Transverse colon (tissue), 4 donors: ENCODE results near the gene TMEM178B. TPM values are rescaled to one million over a fixed set of nuclear protein-coding genes. Genes with fewer than 3 reads are reported as not detected.
"Not testable (repeated sequence)": the region's sequence is repeated elsewhere in the genome, so short reads cannot be mapped to it uniquely, and the experiment has no call there.

Experiments
- DNase-seq: peaks from one replicate; pipeline ENCODE4 v3.0.0-alpha.2; 2019
- H3K27ac ChIP-seq, 4 donors: fragments of 200-600 bp; sonication (generic); 2 replicates each; pipeline ENCODE4 v1.5.1; 2016 to 2018; ENCODE audit warnings: inconsistent platforms in 4 of 4
- H3K27me3 ChIP-seq: fragments of 200-600 bp; sonication (generic); 2 replicates; pipeline ENCODE4 v1.5.1; 2017; ENCODE audit warnings: inconsistent platforms
- H3K36me3 ChIP-seq, 4 donors: fragments of 200-600 bp; sonication (generic); 2 replicates each; pipeline ENCODE4 v1.5.1; 2017 to 2019; ENCODE audit warnings: inconsistent platforms in 4 of 4
- H3K4me1 ChIP-seq, 4 donors: fragments of 200-600 bp; sonication (generic); 2 replicates each; pipeline ENCODE4 v1.5.1; 2017 to 2020; ENCODE audit warnings: inconsistent platforms in 4 of 4
- H3K4me3 ChIP-seq, 4 donors: fragments of 200-600 bp; sonication (generic); 1 replicate in 1 of 4; 2 replicates in 3 of 4; pipeline versions ENCODE4 v1.5.1 to v1.6.1; 2017 to 2019; ENCODE audit warnings: inconsistent platforms in 4 of 4
- H3K9me3 ChIP-seq, 2 donors: fragments of 200-600 bp; sonication (generic); 2 replicates each; pipeline ENCODE4 v1.5.1; 2017 to 2019; ENCODE audit warnings: inconsistent platforms in 2 of 2
- EP300 ChIP-seq: sonication (generic); formaldehyde crosslinking; IDR thresholded peaks from one replicate; pipeline ENCODE4 v1.6.1; 2017; ENCODE audit warnings: antibody characterized with exemption, low read depth
- POLR2A ChIP-seq: fragments of 450-650 bp; IDR thresholded peaks from one replicate; pipeline ENCODE4 v1.6.1; 2016; ENCODE audit warnings: antibody characterized with exemption, mild to moderate bottlenecking, moderate library complexity
- POLR2AphosphoS5 ChIP-seq, 3 donors: sonication (generic); formaldehyde crosslinking; IDR thresholded peaks; one replicate each; pipeline ENCODE4 v1.6.1; 2016; ENCODE audit warnings: antibody characterized with exemption in 3 of 3
- WGBS, 2 donors: methylation state at CpG; one replicate each; pipeline ENCODE4 v1.1.5; 2018; ENCODE audit warnings: low coverage in 1 of 2; 5-methylcytosine and 5-hydroxymethylcytosine counted together
- in situ Hi-C, 4 donors: fragments of 200-750 bp; cut with MboI; loops; one replicate each; pipeline versions ENCODE4 v1.15.0 to v1.15.1; 2017; ENCODE audit warnings: low sequenced_read_pairs in 3 of 4, low pct_ligation_motif_present in 1 of 4, low pct_unique_long_range_greater_than_20kb in 1 of 4
- intact Hi-C: fragments of 100-400 bp; cut with DNase I; formaldehyde crosslinking; loops from one replicate; pipeline ENCODE4 v1.15.1; 2023; ENCODE audit warnings: low total_unique reads
- total RNA-seq, 4 donors: library from RNA; depleted of rRNA; stranded (reverse); fragments of >200 nt; gene quantifications; one replicate each; pipeline ENCODE4 v1.1.0, GENCODE V29; 2016
- TF ChIP-seq, protein P1 (sequence below), 5 experiments: fragments of 200-600 bp in 3 of 5; fragments of 450-650 bp in 2 of 5; sonication (generic) in 3 of 5; IDR thresholded peaks; 1 replicate in 2 of 5; 2 replicates in 3 of 5; pipeline ENCODE4 v1.5.1; 2016 to 2017; ENCODE audit warnings: antibody characterized with exemption in 5 of 5, inconsistent platforms in 3 of 5, mild to moderate bottlenecking in 2 of 5, moderate library complexity in 1 of 5

The TMEM178B gene
- total RNA-seq, 4 donors from 2014 or later = 0.32 to 0.82 (median 0.39) TPM

DNA sequence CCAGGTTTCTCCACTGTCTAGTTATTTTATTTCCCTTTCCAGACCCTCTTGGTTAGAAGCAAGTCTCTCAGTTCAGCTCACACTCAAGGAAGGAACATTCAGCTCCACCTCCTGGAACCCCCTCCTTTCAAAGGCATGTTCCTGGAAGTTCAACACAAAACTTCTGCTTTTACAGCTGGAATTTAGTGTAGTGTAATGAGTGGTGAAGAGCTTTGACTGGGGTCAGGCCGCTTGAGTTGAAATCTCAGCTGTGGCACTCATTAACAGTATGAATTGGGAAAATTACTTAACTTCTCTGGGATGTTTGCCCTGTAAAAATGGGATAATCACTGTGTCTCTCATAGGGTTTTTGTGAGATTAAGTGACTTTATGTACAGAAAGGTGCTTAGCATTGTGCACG, 91.7 kb downstream of the TMEM178B start:
- H3K9me3 ChIP-seq = no peaks in the 10 kb centered on the region
- no peaks in the 10 kb centered on the region for H3K36me3 ChIP-seq
- H3K4me3 ChIP-seq = no peak overlapping the region
- no peaks in the 10 kb centered on the region for H3K4me1 ChIP-seq
- H3K27me3 ChIP-seq = no peaks in the 10 kb centered on the region
- no peak for DNase-seq
- intact Hi-C loops = no loop called here
- H3K27ac ChIP-seq = no peak overlapping the region
- in situ Hi-C loops = no loop called here
- 72% methylated on average over 2 of the region's 2 CpGs; no CpG with 5 or more reads in 1 of the 2 donors for WGBS, 2 donors
- no peak for TF ChIP-seq POLR2AphosphoS5 (IDR thresholded peaks at IDR 0.05)
- TF ChIP-seq EP300 = no peak
- no peak for TF ChIP-seq POLR2A
- TF ChIP-seq, protein P1, sequence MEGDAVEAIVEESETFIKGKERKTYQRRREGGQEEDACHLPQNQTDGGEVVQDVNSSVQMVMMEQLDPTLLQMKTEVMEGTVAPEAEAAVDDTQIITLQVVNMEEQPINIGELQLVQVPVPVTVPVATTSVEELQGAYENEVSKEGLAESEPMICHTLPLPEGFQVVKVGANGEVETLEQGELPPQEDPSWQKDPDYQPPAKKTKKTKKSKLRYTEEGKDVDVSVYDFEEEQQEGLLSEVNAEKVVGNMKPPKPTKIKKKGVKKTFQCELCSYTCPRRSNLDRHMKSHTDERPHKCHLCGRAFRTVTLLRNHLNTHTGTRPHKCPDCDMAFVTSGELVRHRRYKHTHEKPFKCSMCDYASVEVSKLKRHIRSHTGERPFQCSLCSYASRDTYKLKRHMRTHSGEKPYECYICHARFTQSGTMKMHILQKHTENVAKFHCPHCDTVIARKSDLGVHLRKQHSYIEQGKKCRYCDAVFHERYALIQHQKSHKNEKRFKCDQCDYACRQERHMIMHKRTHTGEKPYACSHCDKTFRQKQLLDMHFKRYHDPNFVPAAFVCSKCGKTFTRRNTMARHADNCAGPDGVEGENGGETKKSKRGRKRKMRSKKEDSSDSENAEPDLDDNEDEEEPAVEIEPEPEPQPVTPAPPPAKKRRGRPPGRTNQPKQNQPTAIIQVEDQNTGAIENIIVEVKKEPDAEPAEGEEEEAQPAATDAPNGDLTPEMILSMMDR (IDR thresholded peaks at IDR 0.05) = no peak

DNA sequence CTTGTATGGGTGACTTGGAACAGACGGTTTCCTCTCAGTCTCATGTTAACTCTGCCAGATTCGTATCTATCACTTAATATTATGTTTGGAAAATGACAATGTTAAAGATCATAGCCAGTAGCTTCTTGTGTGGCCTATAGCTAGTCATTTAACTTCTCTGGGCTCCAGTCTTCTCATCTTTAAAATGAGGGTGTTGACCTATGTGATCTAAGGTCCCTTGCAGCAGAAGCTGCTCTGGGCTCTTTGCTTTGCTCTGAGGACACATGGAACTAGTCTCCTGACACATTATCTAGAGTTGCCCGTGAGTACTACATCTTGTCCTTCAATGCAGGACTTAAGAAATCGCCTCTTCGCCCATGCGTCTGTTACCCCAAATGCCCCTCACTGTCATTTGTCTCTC, 93.1 kb downstream of the TMEM178B start:
- no peak overlapping the region for H3K27ac ChIP-seq
- TF ChIP-seq EP300 = no peak
- TF ChIP-seq, protein P1 (IDR thresholded peaks at IDR 0.05) = no peak
- TF ChIP-seq POLR2A = no peak
- TF ChIP-seq POLR2AphosphoS5 (IDR thresholded peaks at IDR 0.05) = no peak
- no peaks in the 10 kb centered on the region for H3K36me3 ChIP-seq
- H3K9me3 ChIP-seq = no peaks in the 10 kb centered on the region
- intact Hi-C loops = no loop called here
- 81 to 88% methylated on average over 6 of the region's 6 CpGs for WGBS, 2 donors
- in situ Hi-C loops = no loop called here
- no peaks in the 10 kb centered on the region for H3K4me1 ChIP-seq
- H3K4me3 ChIP-seq = no peak overlapping the region
- no peak for DNase-seq
- no peaks in the 10 kb centered on the region for H3K27me3 ChIP-seq

DNA sequence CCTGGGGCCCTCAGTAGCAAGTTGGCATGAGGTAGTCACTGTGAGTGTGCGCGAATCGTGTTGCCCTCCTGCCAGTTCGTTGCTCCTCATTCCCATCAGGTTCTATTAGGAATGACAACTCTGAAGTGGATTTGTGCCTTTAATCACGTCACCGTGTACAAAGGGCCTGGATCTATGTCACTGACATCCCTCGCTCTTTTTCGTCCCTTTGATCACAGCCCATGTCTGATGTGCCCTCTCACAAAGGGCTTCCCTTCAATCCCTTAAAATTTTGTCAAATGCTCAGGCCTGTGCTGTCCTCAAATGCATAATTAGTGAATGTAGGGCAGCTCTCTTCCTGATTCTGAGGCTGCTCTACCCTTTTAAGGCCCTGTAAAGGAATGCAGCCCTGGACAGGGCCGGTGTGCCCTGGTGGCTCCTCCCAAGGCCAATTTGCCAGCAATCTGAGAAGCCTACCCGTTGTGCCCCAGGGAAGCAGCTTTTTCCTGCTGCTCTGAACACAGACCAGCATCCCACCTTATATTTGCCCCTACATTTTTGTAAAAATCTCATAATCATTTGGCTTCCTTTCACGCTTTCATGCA, 93.6 kb downstream of the TMEM178B start:
- intact Hi-C loops = no loop called here
- no peak for DNase-seq
- in situ Hi-C loops = no loop called here
- Histone ChIP-seq H3K27ac (no peak overlapping the region), H3K9me3 (no peaks in the 10 kb centered on the region), H3K27me3 (no peaks in the 10 kb centered on the region), H3K4me3 (no peak overlapping the region), H3K36me3 (no peaks in the 10 kb centered on the region), H3K4me1 (no peaks in the 10 kb centered on the region)
- TF ChIP-seq POLR2A (no peak), POLR2AphosphoS5 (IDR thresholded peaks at IDR 0.05) (no peak), EP300 (no peak)
- TF ChIP-seq, protein P1 (IDR thresholded peaks at IDR 0.05) = no peak
- WGBS, 2 donors = 46 to 83% methylated on average over 3 to 11 of the region's 11 CpGs

DNA sequence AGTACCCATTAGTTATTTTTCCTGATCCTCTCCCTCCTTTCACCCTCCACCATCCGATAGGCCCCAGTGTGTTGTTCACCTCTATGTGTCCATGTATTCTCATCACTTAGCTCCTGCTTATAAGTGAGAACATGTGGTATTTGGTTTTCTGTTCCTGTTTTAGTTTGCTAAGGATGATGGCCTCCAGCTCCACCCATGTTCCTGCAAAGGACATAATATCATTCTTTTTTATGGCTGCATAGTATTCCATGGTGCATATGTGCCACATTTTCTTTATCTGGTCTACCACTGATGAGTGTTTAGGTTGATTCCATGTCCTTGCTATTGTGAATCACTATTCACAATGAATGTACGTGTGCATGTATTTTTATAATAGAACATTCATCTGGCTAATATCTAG, 95.3 kb downstream of the TMEM178B start:
- H3K4me3 ChIP-seq, H3K4me1 ChIP-seq, in situ Hi-C loops, H3K36me3 ChIP-seq, H3K27ac ChIP-seq, H3K9me3 ChIP-seq, intact Hi-C loops, H3K27me3 ChIP-seq, DNase-seq: not testable (repeated sequence)
- 88 to 100% methylated on average over 1 to 2 of the region's 2 CpGs for WGBS, 2 donors

DNA sequence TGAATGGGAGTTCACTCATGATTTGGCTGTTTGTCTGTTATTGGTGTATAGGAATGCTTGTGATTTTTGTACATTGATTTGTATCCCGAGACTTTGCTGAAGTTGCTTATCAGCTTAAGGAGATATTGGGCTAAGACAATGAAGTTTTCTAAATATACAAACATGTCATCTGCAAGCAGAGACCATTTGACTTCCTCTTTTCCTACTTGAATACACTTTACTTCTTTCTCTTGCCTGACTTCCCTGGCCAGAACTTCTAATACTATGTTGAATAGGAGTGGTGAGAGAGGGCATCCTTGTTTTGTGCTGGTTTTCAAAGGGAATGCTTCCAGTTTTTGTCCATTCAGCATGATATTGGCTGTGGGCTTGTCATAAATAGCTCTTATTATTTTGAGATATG, 101.9 kb downstream of the TMEM178B start:
- H3K4me3 ChIP-seq, in situ Hi-C loops, H3K27ac ChIP-seq, intact Hi-C loops, DNase-seq, H3K4me1 ChIP-seq, H3K36me3 ChIP-seq, H3K9me3 ChIP-seq, H3K27me3 ChIP-seq: not testable (repeated sequence)
- WGBS, 2 donors = 50 to 86% methylated on average over 1 of the region's 1 CpG

DNA sequence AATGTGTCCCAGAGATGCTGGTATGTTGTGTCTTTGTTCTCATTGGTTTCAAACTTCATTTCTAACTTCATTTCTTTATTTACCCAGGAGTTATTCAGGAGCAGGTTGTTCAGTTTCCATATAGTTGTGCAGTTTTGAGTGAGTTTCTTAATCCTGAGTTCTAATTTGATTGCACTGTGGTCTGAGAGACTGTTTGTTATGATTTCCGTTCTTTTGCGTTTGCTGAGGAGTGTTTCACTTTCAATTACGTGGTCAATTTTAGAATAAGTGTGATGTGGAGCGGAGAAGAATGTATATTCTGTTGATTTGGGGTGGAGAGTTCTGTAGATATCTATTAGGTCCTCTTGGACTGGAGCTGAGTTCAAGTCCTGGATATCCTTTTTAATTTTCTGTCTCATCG, 103.3 kb downstream of the TMEM178B start:
- H3K27me3 ChIP-seq, DNase-seq, H3K27ac ChIP-seq, H3K4me1 ChIP-seq, H3K4me3 ChIP-seq, H3K9me3 ChIP-seq, H3K36me3 ChIP-seq, in situ Hi-C loops, intact Hi-C loops: not testable (repeated sequence)
- WGBS, 2 donors = 67 to 72% methylated on average over 5 of the region's 5 CpGs
